Left hindlimb (tissue), 1 donor: ENCODE measurements around the gene PPP1R3C.

Experiments
- DNase-seq: peaks from one replicate; pipeline ENCODE4 v3.0.0-alpha.2; 2018

Gene PPP1R3C

GRCh38 chr10:91632671-91633550, at the start of gene PPP1R3C:
Gene PPP1R3C (minus strand): TSS chr10:91633071. CDS start chr10:91632969, 102 bp downstream.
- peak; percentile 94 for DNase-seq

- no peak for DNase-seq
Observed at GRCh38 chr10:91681361-91682276, 48.7 kb upstream of the PPP1R3C start.

DNA sequence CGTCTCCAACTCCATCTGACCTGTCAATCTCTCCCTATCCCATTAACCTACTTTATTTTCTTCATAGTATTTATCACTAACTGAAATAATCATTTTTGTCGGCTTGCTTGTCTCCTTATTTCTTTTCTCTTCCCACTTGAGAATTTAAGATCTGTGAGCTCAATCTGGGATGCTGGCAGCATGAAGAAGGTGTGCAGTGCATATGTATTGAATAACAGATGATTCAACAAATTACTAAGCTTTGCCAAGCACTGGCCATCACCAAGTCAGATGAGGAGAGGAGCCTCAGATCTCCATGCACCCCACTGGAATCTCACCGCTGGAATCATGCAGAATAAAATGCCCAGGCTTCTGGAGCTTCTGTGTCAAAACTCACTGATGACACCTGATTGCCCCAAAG, 47.6 kb upstream of the PPP1R3C start:
- DNase-seq, result no peak

DNA sequence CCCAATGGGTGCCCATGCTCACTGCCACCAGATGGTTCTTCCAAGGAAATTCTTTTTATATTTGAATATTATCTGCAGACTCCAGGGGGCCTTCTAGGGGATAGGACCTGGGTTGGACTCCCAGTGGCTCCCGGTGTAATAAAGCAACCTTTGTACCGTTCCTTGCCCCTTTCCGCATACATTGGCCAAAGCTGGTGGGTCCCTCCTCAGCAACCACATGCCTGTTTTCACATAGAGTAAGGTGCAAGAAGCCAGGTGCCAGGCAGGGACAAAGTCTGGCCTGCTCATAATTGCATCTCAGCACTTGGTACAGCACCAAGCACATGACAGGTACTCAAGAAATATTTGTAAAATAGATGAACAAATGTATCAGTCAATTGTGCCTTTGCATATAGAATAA, 46.4 kb upstream of the PPP1R3C start:
- DNase-seq, result no peak

- DNase-seq, result no peak
Observed at GRCh38 chr10:91677911-91678310, 45.0 kb upstream of the PPP1R3C start.

- no peak for DNase-seq
Observed at GRCh38 chr10:91672021-91672608, 39.2 kb upstream of the PPP1R3C start.

DNA sequence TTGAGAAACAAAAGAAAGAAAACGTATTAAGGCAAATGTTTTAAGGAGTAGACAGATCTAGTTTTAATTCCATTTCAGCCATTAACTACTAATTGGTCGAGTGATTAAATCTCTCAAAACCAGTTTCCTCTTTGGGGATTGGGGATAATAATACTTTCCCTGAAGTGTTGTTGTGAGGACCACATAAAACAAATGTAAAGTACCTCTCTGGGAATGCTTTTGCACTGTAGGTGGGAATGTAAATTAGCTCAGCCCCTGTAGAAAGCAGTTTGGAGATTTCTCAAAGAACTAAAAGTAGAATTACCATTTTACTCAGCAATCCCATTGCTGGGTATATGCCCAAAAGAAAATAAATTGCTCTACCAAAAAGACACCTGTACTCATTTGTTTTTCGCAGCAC, 36.0 kb upstream of the PPP1R3C start:
- DNase-seq, result no peak

- no peak for DNase-seq
Observed at GRCh38 chr10:91665842-91666241, 33.0 kb upstream of the PPP1R3C start.

DNA sequence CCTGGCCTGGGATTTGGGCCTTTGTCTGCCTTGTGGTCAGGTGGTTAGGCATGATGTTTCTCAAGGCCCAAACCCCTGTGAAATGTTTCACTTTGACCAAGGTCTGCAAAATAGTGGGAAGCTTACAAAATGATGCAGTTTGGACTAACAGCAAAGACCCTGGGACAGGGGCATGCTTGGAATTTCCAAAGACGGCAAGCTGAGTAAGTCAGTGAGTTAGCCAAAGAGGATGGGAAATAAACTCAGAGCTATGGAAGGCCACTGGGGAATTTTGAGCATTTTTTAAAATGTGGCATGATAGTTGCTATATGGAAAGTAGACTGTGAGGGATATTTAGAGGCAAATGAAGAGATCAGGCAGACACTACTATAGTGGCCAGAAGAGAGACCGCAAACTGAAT, 31.6 kb upstream of the PPP1R3C start:
- no peak for DNase-seq

DNA sequence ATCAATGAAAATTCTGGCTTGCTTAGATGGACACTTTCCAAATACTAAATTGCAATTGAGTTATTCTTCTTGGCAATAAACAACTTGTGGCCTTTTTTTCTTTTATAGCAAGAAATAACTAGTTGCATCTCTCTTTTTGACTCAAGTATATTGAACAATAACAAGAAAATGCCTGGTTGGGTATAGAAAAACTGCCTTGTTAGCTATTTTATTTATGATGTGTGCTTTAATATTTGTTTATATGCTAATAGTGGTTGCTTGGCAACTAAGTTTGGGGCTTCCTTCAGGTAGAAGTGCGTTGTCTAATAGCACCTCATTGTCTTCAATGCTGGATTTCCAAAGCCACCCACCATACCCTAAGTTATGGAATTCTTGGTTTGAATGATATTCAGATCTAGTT, 30.1 kb upstream of the PPP1R3C start:
- DNase-seq, result no peak

GRCh38 chr10:91653219-91653870, 20.5 kb upstream of the PPP1R3C start:
- no peak for DNase-seq

DNA sequence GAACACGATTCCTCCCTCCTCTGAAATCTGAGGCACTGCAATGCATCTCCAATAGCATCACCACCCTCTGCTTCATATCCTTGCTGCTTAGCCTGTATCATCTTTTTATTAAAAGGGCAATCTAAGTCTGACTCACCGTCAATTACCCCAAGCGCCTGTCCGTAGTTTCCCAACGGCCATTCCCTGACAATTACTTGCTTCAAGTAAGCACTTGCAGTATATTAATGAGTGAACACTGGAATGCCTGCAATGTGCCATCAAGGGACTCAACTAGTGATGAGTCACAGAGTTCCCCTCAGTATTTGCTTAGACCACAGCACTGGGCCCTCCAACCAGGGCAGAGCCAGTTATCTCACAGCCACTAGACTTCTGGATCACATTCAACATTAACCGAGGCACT, 19.5 kb upstream of the PPP1R3C start:
- DNase-seq, result no peak

GRCh38 chr10:91643700-91644099, 10.8 kb upstream of the PPP1R3C start:
- no peak for DNase-seq

GRCh38 chr10:91642831-91643692, 10.2 kb upstream of the PPP1R3C start:
- DNase-seq, result no peak

DNA sequence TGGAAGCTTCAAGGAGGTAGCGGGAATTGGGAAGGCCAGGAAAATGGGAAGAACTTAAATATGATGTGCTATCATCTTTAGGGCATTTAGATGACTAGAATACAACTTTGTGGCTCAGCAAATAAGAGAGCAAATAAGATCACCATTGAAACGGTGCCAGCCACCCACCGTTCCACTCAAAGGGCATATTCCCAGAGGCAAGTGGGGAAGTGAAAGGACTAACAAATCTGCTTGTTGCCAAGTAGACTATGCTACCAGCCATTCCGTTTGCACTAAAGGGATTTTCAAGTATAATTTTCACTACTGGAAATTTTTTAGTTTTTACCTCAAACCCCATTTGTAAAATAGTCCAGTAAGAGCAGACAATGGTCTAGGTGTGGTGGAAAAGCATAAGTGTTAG, 4.0 kb upstream of the PPP1R3C start:
- no peak for DNase-seq

DNA sequence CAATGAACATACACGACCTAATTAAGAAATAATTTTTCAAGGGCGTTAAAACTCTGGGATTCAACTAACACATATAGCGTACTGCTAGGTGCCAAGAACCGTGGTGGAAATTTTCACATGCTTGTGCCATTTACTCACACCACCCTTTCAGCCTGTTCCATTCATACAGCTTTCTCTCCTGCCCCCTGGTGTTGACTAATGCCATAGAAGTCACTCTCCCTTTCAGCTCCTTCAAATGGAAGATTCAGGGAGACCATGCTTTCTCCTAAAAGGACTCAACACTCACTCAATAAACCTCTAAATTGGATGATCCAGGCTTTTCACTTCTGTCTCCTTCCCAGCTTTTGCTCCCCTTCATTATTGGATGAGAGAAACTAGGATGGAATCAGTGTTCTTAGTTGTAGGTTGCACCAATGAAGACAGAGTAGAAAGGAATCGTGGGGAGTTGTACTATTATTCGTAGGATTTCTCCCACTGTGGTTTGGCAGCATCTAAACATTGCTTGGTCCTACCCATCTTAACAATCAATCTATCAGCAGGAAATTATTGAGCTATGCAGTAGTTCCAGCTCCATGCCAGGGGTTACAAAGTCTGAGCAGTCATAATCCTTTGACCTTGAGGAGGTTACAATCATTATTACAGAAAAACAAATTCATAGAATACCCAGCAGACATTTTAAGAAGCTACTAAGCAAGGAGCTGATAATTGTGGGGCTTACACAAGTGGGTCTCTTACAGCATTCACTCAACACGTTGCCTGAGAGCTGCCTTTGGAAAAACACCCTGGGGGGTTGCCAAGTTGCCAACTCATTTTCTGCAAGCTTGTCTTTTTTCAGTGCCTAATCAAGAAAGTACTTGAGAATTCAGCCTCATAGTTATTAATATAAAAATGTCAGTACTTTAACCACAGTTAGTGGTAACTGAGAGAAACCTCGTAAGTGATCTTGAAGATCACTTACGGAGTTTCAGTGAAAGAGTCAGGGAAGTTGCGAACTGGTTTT, 2.8 kb upstream of the PPP1R3C start:
- DNase-seq, result peak; percentile 48

DNA sequence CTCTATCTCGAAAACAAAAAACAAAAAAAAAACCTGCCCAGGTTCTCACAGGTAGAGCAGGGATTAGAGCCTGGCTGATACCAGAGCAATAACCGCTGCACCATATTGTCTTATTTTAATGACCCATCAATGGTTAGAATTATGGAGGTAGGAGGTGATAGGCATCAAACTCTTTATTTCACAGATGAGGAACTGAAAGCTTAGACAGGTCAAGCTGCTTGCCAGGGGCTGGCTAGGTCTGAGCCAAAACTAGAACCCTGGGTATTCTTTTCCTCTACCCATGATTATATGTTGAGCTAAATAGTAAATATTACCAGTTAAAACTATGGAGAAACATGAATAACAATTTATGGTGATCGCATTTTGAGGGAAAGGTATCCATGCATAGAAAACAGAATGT, 2.0 kb upstream of the PPP1R3C start:
- no peak for DNase-seq

DNA sequence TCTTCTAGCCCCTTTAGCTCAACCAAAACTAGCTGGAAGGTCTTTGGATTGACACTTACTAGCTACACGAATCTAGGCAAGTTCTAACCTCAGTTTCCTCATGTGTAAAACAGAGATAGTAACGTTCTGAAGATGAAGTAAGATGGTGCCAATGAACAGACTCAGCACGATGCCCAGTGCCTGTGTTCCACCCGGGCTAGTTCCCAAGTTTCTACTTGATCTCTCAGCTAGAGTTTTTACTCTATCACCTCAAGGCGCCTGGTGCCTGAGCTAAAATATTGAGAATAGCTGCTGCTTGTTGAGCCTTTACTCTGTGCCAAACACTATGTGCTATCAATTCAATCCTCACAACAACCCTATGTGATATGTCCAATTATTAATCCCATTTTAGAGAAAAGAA, 1.4 kb upstream of the PPP1R3C start:
- no peak for DNase-seq

DNA sequence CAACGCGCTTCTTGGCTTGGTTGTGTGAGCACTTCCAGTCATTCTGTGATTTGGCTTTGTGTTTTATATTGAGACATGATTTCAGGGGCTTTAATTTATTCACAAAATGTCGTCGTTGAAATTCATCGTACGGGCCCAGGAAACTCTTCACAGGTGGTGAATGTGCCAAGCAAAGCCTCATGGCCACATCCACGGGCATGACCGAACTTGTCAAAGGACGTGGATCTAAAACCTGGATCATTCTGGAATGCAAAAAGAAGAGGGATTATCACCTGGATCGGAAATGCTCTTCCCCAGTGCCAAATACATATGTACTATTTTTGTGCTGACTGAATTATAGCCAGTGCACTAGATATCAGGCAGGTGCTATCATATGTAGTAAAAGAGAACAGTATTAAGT, 2.2 kb downstream of the PPP1R3C start:
- no peak for DNase-seq

GRCh38 chr10:91629715-91630549, 2.9 kb downstream of the PPP1R3C start:
- no peak for DNase-seq
